HFF-Myc (cell line): ENCODE measurements around the gene BCL2A1.

ENCODE experiments used
- DNase-seq: peaks from one replicate; pipeline ENCODE4 v3.0.0-alpha.2; 2011; ENCODE audit warnings: low read depth; ENCODE audit errors: extremely low read depth
- H3K4me3 ChIP-seq: replicated peaks from 2 replicates; pipeline ENCODE4 v1.5.1; 2011; ENCODE audit warnings: low read depth, mild to moderate bottlenecking, control low read depth, low read length
- CTCF ChIP-seq: IDR thresholded peaks from 2 replicates; pipeline ENCODE4 v1.5.1; 2012; ENCODE audit warnings: mild to moderate bottlenecking, low read depth, low read length, control low read depth; ENCODE audit errors: missing control alignments

BCL2A1 gene

DNA sequence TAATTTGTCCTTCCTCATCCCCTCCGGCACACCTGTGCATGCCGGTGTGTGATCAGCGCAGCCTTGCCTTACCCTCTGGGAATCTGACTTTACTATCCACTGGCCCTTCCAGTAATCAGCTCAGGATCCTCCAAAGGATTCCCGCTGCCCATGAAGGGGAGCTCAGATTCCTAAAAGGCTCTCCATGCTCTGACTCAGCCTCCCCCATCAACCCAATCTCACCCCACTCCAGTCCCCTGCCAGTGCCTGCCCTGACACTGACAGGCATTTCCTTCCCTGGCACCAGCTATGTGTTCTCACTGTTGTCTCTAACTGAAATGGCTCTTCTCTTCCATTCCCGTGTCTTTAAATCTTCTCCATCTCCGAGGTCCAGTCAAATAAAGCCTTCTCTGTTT, 7.3 kb upstream of the BCL2A1 start:
- H3K4me3 ChIP-seq, result no peak overlapping the region
- no peak for TF ChIP-seq CTCF
- no peak for DNase-seq

GRCh38 chr15:79977431-79978054, 6.5 kb upstream of the BCL2A1 start:
- no peak overlapping the region for H3K4me3 ChIP-seq
- no peak for DNase-seq
- no peak for TF ChIP-seq CTCF

GRCh38 chr15:79973456-79974195, 2.6 kb upstream of the BCL2A1 start:
- no peak overlapping the region for H3K4me3 ChIP-seq
- DNase-seq, result no peak
- no peak for TF ChIP-seq CTCF

DNA sequence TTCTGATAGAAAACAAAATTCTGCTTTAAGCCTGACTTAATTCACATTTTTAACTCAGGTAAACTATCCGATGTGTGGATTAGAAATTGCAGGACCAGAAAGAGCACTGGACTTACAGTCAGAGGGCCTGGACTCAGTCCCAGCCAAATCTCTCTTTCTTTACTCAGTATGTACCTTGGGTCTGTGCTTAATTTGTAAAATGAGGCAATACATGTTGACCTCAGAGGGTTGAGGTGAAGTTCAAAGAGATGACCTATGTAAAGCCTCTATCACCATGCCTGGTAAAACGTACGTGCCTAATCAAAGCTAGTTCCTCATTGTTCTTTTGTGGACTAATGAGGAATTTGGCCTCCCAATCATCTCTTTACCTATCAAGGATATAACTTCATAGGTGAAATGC, 1.9 kb upstream of the BCL2A1 start:
- no peak for TF ChIP-seq CTCF
- H3K4me3 ChIP-seq, result no peak overlapping the region
- DNase-seq, result no peak

GRCh38 chr15:79970181-79970580, 815 bp downstream of the BCL2A1 start:
- no peak for TF ChIP-seq CTCF
- no peak for DNase-seq
- H3K4me3 ChIP-seq, result no peak overlapping the region

- no peak overlapping the region for H3K4me3 ChIP-seq
Measured at GRCh38 chr15:79969146-79969545, 1.9 kb downstream of the BCL2A1 start.

More at GRCh38 chr15:79969146-79969545, 1.9 kb downstream of the BCL2A1 start:
- TF ChIP-seq CTCF, result no peak
- no peak for DNase-seq
